ENCODE results near the gene SQSTM1. TPM values are rescaled to one million over a fixed set of nuclear protein-coding genes. Genes with fewer than 3 reads are reported as not detected.

SQSTM1 gene
- polyA plus RNA-seq, 1 of the 3 experiments (the other 2 are of a cell fraction): 181 TPM

GRCh38 chr5:179858586-179859427, 38.1 kb downstream of the SQSTM1 start, which contains the start of gene MRNIP:
Gene MRNIP (minus strand): TSS chr5:179858817. CDS start chr5:179858796, 21 bp downstream.
- DNase-seq: peak; percentile 97
- Histone ChIP-seq H3K9ac (peak within 1 kb of the TSS; percentile 79), H3K79me2 (ENCODE audit: insufficient read depth) (peaks cover 31% of the 10 kb centered on the region), H3K9me3 (no peaks in the 10 kb centered on the region), H3F3A (replicated peaks; ENCODE audit: insufficient read depth) (peaks cover 13% of the 10 kb centered on the region), H3K27ac (ENCODE audit: low read depth in 2 of 2, low read length in 1 of 2) (peak within 1 kb of the TSS; percentile 74 to 93; a peak in 3 of 4 replicates), H3K4me1 (ENCODE audit: control insufficient read depth in 1 of 2, insufficient read depth in 2 of 2, low read depth in 1 of 2, low read length in 1 of 2) (peaks cover 5 to 9% of the 10 kb centered on the region in 2 experiments; a peak in 1 of 4 replicates), H3K4me3 (ENCODE audit: low read depth in 2 of 2, low read length in 1 of 2) (peak within 1 kb of the TSS; percentile 81 to 100), H2AFZ (ENCODE audit: low read depth) (peak within 1 kb of the TSS; percentile 97), H3K27me3 (ENCODE audit: insufficient read depth) (no peaks in the 10 kb centered on the region), H4K20me1 (ENCODE audit: insufficient read depth) (no peaks in the 10 kb centered on the region), H3K9me2 (no peaks in the 10 kb centered on the region), H3K4me2 (peak within 1 kb of the TSS; percentile 95), H3K36me3 (replicated peaks in 1 of 2; ENCODE audit: control insufficient read depth in 1 of 2, insufficient read depth in 2 of 2, low read length in 1 of 2) (peaks cover 17 to 24% of the 10 kb centered on the region in 2 experiments)
- 4% methylated on average over 42 of the region's 90 CpGs for WGBS (ENCODE audit: low lambda C conversion rate)
- POLR2A ChIA-PET: interaction anchor here (1.0 to 1.2 kb wide), 2 partner anchors 9 to 37 kb away, joined by 3 read pairs; no protein-coding TSS in a partner anchor
- CTCF ChIA-PET: no interaction called here
- TF ChIP-seq FOXM1 (IDR thresholded peaks at IDR 0.05; ENCODE audit: low read depth): no peak
- no peak for TF ChIP-seq SMC3 (IDR thresholded peaks at IDR 0.05; ENCODE audit: low read depth, low read length)
- TF ChIP-seq EZH2phosphoT487 (IDR thresholded peaks at IDR 0.05; ENCODE audit: borderline replicate concordance, low read depth): no peak
- no peak for TF ChIP-seq ZBTB33 (IDR thresholded peaks at IDR 0.05; ENCODE audit: borderline replicate concordance, low read depth)
- peak; percentile 6; the same call in 1 of the 2 replicates for TF ChIP-seq SIN3A (IDR thresholded peaks at IDR 0.05; ENCODE audit: borderline replicate concordance, low read depth, low read length)
- TF ChIP-seq MEF2A (IDR thresholded peaks at IDR 0.05; ENCODE audit: borderline replicate concordance, low read depth): no peak
- TF ChIP-seq RXRA (IDR thresholded peaks at IDR 0.05; ENCODE audit: borderline replicate concordance, low read depth): no peak
- no peak for TF ChIP-seq TCF12 (IDR thresholded peaks at IDR 0.05)
- peak; percentile 93 for TF ChIP-seq MXI1 (IDR thresholded peaks at IDR 0.05; ENCODE audit: low read depth, low read length)
- peak; percentile 72 for TF ChIP-seq GABPA (IDR thresholded peaks at IDR 0.05; ENCODE audit: low read depth)
- no peak for TF ChIP-seq FOSL2 (IDR thresholded peaks at IDR 0.05; ENCODE audit: borderline replicate concordance, low read depth)
- TF ChIP-seq RCOR1 (IDR thresholded peaks at IDR 0.05; ENCODE audit: low read length): no peak
- TF ChIP-seq TAF1 (IDR thresholded peaks at IDR 0.05; ENCODE audit: borderline replicate concordance, low read depth, low read length): peak; percentile 75; the same call in 1 of the 2 replicates
- no peak for TF ChIP-seq NFIC (IDR thresholded peaks at IDR 0.05; ENCODE audit: borderline replicate concordance)
- TF ChIP-seq RAD21 (IDR thresholded peaks at IDR 0.05; ENCODE audit: low read length): no peak; the same call in 1 of the 2 replicates
- TF ChIP-seq POLR2AphosphoS5 (IDR thresholded peaks at IDR 0.05; ENCODE audit: low read depth, low read length): peak; percentile 89
- TF ChIP-seq CHD2 (IDR thresholded peaks at IDR 0.05; ENCODE audit: low read length, partially characterized antibody): peak; percentile 17
- no peak for TF ChIP-seq PBX3 (IDR thresholded peaks at IDR 0.05)
- TF ChIP-seq GATA2 (CRISPR knock-in tag; IDR thresholded peaks at IDR 0.05): no peak
- no peak for TF ChIP-seq TEAD4 (IDR thresholded peaks at IDR 0.05; ENCODE audit: borderline replicate concordance, insufficient read depth)
- no peak for TF ChIP-seq EP300 (IDR thresholded peaks at IDR 0.05; ENCODE audit: borderline replicate concordance in 1 of 2, low read depth in 1 of 2, low read length in 1 of 2)
- no peak for TF ChIP-seq IRF3 (IDR thresholded peaks at IDR 0.05; ENCODE audit: low read depth, low read length)
- peak; percentile 96 for TF ChIP-seq NRF1 (IDR thresholded peaks at IDR 0.05; ENCODE audit: low read depth, low read length)
- TF ChIP-seq JUND (IDR thresholded peaks at IDR 0.05): 0 out of 2 replicates have a peak, but pooled peaks have one; percentile 7
- TF ChIP-seq RFX5 (IDR thresholded peaks at IDR 0.05; ENCODE audit: low read length): no peak
- TF ChIP-seq CTCF (IDR thresholded peaks at IDR 0.05): no peak; the same call in 1 of the 2 replicates
- no peak for TF ChIP-seq ELF1 (IDR thresholded peaks at IDR 0.05)

All from SK-N-SH (cell line).